ENCODE data around the gene SMC3. TPM values are rescaled to one million over a fixed set of nuclear protein-coding genes. Genes with fewer than 3 reads are reported as not detected.
A peak's percentile ranks its signal among the peaks of the same experiment; 100 is the strongest.

The SMC3 gene
- total and polyA plus RNA-seq, 5 donors, result 17.2 to 26.0 (median 23.5) TPM

DNA sequence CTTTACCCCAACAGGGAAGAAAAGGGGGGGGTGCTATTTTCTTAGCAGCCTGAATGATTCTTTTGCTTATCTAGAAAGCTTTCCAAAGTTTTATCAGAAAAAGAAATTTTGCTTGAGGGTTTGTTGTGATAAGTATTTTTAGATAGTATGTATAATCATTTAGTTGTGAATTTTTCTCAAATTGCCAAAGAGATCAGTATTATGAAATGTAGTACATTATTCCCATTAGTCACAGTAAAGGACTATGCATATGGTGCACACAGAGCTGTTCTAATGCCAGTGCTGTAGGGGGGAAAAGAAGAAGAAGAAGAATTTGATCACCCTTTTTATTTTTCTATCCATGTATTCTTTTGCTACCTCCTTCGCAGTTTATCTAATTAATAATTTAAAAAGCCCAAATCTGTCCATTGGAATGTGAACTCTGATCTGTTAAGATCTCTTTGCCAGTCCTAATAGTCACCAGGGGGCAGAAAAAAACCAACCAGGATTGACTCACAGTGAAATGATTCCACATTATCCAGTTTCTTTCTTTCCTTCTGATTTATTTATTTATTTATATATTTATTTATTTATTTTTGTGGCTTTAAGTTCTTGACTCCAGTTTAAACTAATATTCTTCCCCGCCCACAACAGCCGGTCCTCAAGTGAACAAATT lies 81.3 kb downstream of the SMC3 start:
- intact Hi-C loops (cut with DNase I), result no loop called here
- no peaks in the 10 kb centered on the region for H3K9me3 ChIP-seq (ENCODE audit: control insufficient read depth, low read length)

DNA sequence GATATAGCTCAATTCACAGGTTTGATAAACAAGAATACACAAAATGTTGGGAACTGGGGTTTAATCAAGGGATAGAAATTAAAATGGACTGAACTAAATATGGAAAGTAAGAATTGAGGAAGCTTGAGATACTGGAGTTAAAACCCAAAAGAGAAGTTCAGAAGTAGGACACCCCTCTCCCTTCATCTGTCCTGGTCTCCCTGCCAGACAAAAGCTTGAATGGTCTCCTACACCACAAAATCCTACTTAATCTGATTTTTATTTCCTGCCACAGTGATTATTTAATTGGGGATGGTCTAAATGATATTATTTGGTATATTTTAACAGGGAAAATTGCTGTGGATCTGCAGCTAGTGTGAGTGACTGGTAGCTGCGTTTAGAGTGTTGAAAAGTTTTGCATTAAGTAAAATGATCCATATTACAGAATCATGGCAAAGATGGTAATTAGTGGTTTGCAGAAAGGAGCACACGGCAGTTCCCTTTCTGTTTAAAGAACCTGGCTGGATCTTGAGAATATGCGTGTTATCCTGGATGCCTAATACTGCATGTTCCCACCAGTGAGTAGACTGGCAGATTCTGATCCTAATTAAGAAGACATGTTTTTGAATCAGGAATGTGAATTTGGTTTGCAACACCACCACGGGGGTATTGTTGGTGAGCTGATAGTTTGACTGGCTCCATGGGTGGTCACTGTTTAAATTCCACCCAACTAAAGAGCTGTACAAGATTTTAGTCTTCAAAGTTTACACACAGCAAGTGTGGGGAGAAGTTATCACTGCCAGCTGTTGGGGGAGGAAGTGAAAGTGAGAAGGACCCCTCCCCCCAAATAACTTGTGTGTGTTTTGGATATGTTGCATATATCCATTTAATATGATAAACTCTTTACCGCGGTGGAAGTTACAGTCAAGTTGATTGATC lies 82.1 kb downstream of the SMC3 start:
- ATAC-seq (no peak), DNase-seq (no peak)
- intact Hi-C loops (cut with DNase I), result no loop called here
- 48% methylated on average over 6 of the region's 6 CpGs for WGBS
- Histone ChIP-seq H3K9me3 (ENCODE audit: control insufficient read depth, low read length) (no peaks in the 10 kb centered on the region), H3K4me3 (ENCODE audit: low read length) (no peak overlapping the region), H3K4me1 (ENCODE audit: control insufficient read depth, insufficient read depth, low read length) (peaks cover 2% of the 10 kb centered on the region), H3K27me3 (ENCODE audit: control insufficient read depth, insufficient read depth) (peaks cover 3% of the 10 kb centered on the region), H3K27ac (ENCODE audit: low read length) (peak overlapping the region; percentile 6)

More for the DNA sequence above, 81.3 kb downstream of the SMC3 start:
- no peak for DNase-seq
- Histone ChIP-seq H3K27me3 (ENCODE audit: control insufficient read depth, insufficient read depth) (peaks cover 3% of the 10 kb centered on the region), H3K27ac (ENCODE audit: low read length) (no peak overlapping the region), H3K4me3 (ENCODE audit: low read length) (peak overlapping the region; percentile 33), H3K4me1 (ENCODE audit: control insufficient read depth, insufficient read depth, low read length) (peaks cover 2% of the 10 kb centered on the region)
- 71% methylated on average over 3 of the region's 3 CpGs for WGBS
- ATAC-seq, result no peak

DNA sequence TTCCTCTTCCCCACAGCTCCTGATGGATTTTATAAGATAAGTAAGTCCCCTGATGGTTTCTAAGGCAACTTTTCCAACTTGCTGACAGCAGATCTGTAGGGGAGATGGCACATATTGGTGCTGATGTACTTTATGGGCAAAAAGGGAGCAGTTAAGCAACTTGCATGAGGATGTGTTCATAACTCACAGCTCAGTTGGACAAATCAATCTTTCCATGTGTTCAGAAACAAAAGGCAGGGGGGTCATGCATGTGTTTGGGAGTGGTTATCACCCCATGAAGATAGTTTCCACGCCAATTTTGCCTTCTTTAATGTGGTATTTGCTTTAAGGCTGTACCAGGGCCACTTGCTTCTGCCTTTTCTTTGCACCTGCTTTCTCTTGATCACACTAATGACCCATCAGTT lies 82.8 kb downstream of the SMC3 start:
- no peak for DNase-seq
- 54% methylated on average over 1 of the region's 1 CpG for WGBS
- H3K27me3 ChIP-seq (ENCODE audit: control insufficient read depth, insufficient read depth), result peaks cover 3% of the 10 kb centered on the region
- intact Hi-C loops (cut with DNase I), result no loop called here
- H3K27ac ChIP-seq (ENCODE audit: low read length), result no peak overlapping the region
- no peak overlapping the region for H3K4me3 ChIP-seq (ENCODE audit: low read length)
- H3K4me1 ChIP-seq (ENCODE audit: control insufficient read depth, insufficient read depth, low read length), result peaks cover 2% of the 10 kb centered on the region
- H3K9me3 ChIP-seq (ENCODE audit: control insufficient read depth, low read length), result no peaks in the 10 kb centered on the region
- ATAC-seq, result no peak

DNA sequence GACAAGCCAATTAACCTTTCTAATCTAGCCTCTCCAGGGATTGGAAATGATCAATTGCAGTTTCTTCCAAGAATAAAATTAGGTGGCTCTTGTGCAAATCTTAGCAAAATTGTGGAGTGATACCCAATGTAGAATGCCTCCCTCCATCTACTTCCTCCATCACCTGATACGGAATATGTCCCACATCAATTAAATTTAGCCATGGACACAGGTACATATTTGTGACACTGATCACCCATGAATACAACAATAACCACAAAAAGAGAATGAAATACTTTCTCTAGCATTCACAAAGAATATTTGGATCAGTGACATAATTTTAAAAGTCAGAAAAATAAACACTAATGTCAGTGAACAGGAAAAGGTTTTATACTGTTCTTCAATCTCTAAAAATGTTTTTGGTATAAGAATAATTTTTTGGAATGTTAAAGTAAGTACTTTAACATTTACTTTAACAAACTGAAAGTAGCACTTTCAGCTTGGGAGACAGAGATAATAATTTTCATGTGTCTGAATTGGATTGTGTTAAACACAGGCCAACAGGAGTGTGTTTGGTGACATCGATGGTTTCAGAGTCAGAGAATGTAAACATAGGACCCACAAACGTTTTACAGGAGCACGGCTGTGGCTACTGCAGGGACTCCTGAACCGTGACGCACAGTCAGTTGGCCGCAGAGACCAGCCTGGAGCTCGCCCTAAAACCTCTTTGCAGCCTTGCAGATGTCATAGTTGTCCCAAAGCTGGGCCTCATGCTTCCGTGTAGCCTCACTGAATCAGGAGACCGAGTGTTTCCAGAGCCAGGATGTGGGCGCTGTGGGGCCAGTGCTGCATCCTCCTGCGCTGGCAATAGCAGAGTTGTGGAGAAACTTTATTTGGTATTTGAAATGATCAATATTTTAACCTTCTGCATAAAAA lies 83.8 kb downstream of the SMC3 start:
- DNase-seq (peak in 1 of 3 donors; percentile 36), ATAC-seq (peak; percentile 59 to 71)
- Histone ChIP-seq H3K27me3 (ENCODE audit: control insufficient read depth, insufficient read depth) (peaks cover 3% of the 10 kb centered on the region), H3K27ac (ENCODE audit: low read length) (peak overlapping the region; percentile 37), H3K4me1 (ENCODE audit: control insufficient read depth, insufficient read depth, low read length) (peaks cover 2% of the 10 kb centered on the region), H3K9me3 (ENCODE audit: control insufficient read depth, low read length) (no peaks in the 10 kb centered on the region), H3K4me3 (ENCODE audit: low read length) (no peak overlapping the region)
- intact Hi-C loops (cut with DNase I), result no loop called here
- WGBS, result 23% methylated on average over 12 of the region's 12 CpGs

DNA sequence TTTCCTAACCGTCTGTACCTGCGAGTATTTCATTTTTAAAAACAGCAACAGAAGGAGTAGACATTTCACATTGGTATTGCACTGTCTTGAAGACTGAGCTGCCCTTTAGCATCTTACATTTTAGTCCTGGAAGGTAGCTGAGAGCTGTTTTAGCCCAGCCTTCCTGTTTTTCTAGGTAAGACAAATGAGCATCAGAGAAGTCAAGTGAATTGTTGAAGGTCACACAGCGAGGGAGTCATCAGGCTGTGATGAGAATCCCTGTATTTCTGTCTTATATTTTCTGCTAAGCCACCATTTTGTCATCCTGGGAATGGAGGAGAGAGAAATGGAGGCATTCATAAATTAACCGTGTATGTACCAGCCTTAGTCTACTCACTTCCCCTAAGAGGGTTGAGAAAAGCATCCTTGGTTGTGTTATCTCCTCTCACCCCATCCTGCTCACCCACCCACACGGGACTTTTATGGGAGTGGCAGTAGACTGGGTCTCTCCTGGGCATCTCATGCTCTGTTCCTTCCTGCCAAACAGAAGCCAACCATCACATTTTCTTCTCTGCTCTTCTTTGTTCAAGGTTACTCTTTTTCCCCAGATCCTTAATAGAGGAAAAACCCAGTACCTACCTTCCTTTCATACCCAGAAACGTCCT lies 85.1 kb downstream of the SMC3 start:
- WGBS, result 68% methylated on average over 6 of the region's 6 CpGs
- Histone ChIP-seq H3K9me3 (ENCODE audit: control insufficient read depth, low read length) (no peaks in the 10 kb centered on the region), H3K27ac (ENCODE audit: low read length) (no peak overlapping the region), H3K27me3 (ENCODE audit: control insufficient read depth, insufficient read depth) (no peaks in the 10 kb centered on the region), H3K4me1 (ENCODE audit: control insufficient read depth, insufficient read depth, low read length) (peaks cover 2% of the 10 kb centered on the region), H3K4me3 (ENCODE audit: low read length) (no peak overlapping the region)
- DNase-seq (no peak), ATAC-seq (peak in 1 of 2 donors; percentile 33)
- intact Hi-C loops (cut with DNase I), result no loop called here

Other genes with a start within 250 kb of the SMC3 start
- gene DUSP5, start 69.8 kb upstream of the SMC3 start, total RNA-seq, result 10 to 100 TPM in 3 of 4 donors, 1 to 10 TPM in 1; 9.8 to 25.6 (median 18.7) TPM
- gene DUSP5, start 69.8 kb upstream of the SMC3 start, polyA plus RNA-seq, result 16.8 TPM
- gene RBM20, start 76.6 kb downstream of the SMC3 start, total RNA-seq, result 10 to 100 TPM; 51.5 to 92.0 (median 74.2) TPM
- gene RBM20, start 76.6 kb downstream of the SMC3 start, polyA plus RNA-seq, result 34.3 TPM